HepG2 (cell line): ENCODE results near the gene TCFL5. TPM values are rescaled to one million over a fixed set of nuclear protein-coding genes. Genes with fewer than 3 reads are reported as not detected.

Source experiments
- ARNT ChIP-seq: fragments of 450-650 bp; IDR thresholded peaks from 2 replicates; pipeline ENCODE4 v1.6.1; 2017
- FOSL2 ChIP-seq: sonication (generic); formaldehyde crosslinking; IDR thresholded peaks from 2 replicates; pipeline ENCODE4 v1.4.0; 2020; ENCODE audit warnings: missing genetic modification reagents
- HMG20A ChIP-seq: IDR thresholded peaks from 2 replicates; pipeline ENCODE4 v1.6.1; 2016; ENCODE audit warnings: borderline replicate concordance
- KDM3A ChIP-seq: IDR thresholded peaks from 2 replicates; pipeline ENCODE4 v1.6.1; 2018; ENCODE audit warnings: low read depth, missing compliant biosample characterization
- MAZ ChIP-seq, 2 experiments: sonication (generic) in 1 of 2; formaldehyde crosslinking in 1 of 2; IDR thresholded peaks; 2 replicates each; pipeline versions ENCODE4 v1.5.0 to v1.6.1; 2012 to 2020; ENCODE audit warnings: low read depth in 2 of 2, mild to moderate bottlenecking in 2 of 2, borderline replicate concordance in 1 of 2, improper control_type of control experiment in 1 of 2, low read length in 1 of 2, missing genetic modification reagents in 1 of 2, moderate library complexity in 1 of 2
- NBN ChIP-seq: fragments of 450-650 bp; conservative IDR thresholded peaks from 2 replicates; pipeline ENCODE4 v1.6.1; 2017
- NR3C1 ChIP-seq: sonication (generic); formaldehyde crosslinking; IDR thresholded peaks from 2 replicates; pipeline ENCODE4 v1.4.0; 2020; ENCODE audit warnings: missing genetic modification reagents
- NRL ChIP-seq: sonication (generic); formaldehyde crosslinking; IDR thresholded peaks from 2 replicates; pipeline ENCODE4 v1.5.0; 2020; ENCODE audit warnings: missing genetic modification reagents, mild to moderate bottlenecking, moderate library complexity, borderline replicate concordance
- POGZ ChIP-seq: sonication (generic); formaldehyde crosslinking; IDR thresholded peaks from 2 replicates; pipeline ENCODE4 v1.4.0; 2020; ENCODE audit warnings: mild to moderate bottlenecking, missing genetic modification reagents
- RAD21 ChIP-seq: fragments of 450-650 bp; formaldehyde crosslinking; IDR thresholded peaks from 2 replicates; pipeline ENCODE4 v1.5.0; 2020; ENCODE audit warnings: mild to moderate bottlenecking
- SNAPC2 ChIP-seq: sonication (generic); formaldehyde crosslinking; IDR thresholded peaks from 2 replicates; pipeline ENCODE4 v1.8.1; 2022; ENCODE audit warnings: mild to moderate bottlenecking, missing genetic modification reagents
- SPEN ChIP-seq: sonication (generic); formaldehyde crosslinking; IDR thresholded peaks from 2 replicates; pipeline ENCODE4 v1.5.1; 2020; ENCODE audit warnings: low read depth, mild to moderate bottlenecking, missing genetic modification reagents
- SRSF1 ChIP-seq: fragments of 200-400 bp; formaldehyde crosslinking; optimal IDR thresholded peaks from 2 replicates; pipeline ENCODE3; 2017; ENCODE audit warnings: mild to moderate bottlenecking, low read depth, low read length, moderate library complexity
- TP53 ChIP-seq: sonication (generic); formaldehyde crosslinking; conservative IDR thresholded peaks from 2 replicates; pipeline ENCODE4 v1.4.0; 2020; ENCODE audit warnings: missing genetic modification reagents
- ZFP90 ChIP-seq: sonication (generic); formaldehyde crosslinking; IDR thresholded peaks from 2 replicates; pipeline ENCODE4 v1.8.0; 2022; ENCODE audit warnings: missing genetic modification reagents, mild to moderate bottlenecking, inconsistent platforms, borderline replicate concordance
- ZNF670 ChIP-seq: sonication (generic); formaldehyde crosslinking; IDR thresholded peaks from 2 replicates; pipeline ENCODE4 v1.8.0; 2022; ENCODE audit warnings: mild to moderate bottlenecking, missing genetic modification reagents, borderline replicate concordance
- polyA plus RNA-seq, 8 experiments: library from polyadenylated mRNA; depleted of rRNA in 3 of 8; stranded (reverse) in 7 of 8; unstranded in 1 of 8; fragments of >200 nt; fragmentation: Illumina TruSeq in 4 of 8; extraction: Trizol in 4 of 8; gene quantifications; 2 replicates each; pipeline versions ENCODE4 v1.2.1 to v1.2.3, GENCODE V29; 2011 to 2016; ENCODE audit warnings: low read depth in 4 of 8, missing spikeins in 1 of 8, mixed read lengths in 1 of 8; ENCODE audit not compliant: insufficient read depth in 1 of 8
- total RNA-seq, 5 experiments: library from RNA; depleted of rRNA; stranded (reverse); fragments of >200 nt; fragmentation: Illumina TruSeq; extraction: Trizol; gene quantifications; 2 replicates each; pipeline ENCODE4 v1.2.3, GENCODE V29; 2016; ENCODE audit warnings: low read depth in 1 of 5
- TF ChIP-seq, protein P1 (sequence below): sonication (generic); formaldehyde crosslinking; IDR thresholded peaks from 2 replicates; pipeline ENCODE4 v1.4.0; 2020; ENCODE audit warnings: missing genetic modification reagents
- TF ChIP-seq, protein P2 (sequence below): sonication (generic); formaldehyde crosslinking; IDR thresholded peaks from 2 replicates; pipeline ENCODE4 v1.8.1; 2023; ENCODE audit warnings: mild to moderate bottlenecking, inconsistent platforms, moderate library complexity, missing genetic modification reagents, borderline replicate concordance
- TF ChIP-seq, protein P3 (sequence below): sonication (generic); formaldehyde crosslinking; conservative IDR thresholded peaks from 2 replicates; pipeline ENCODE4 v1.8.0; 2022; ENCODE audit warnings: mild to moderate bottlenecking, moderate library complexity, missing genetic modification reagents
- TF ChIP-seq, protein P4 (sequence below): sonication (generic); formaldehyde crosslinking; IDR thresholded peaks from 2 replicates; pipeline ENCODE4 v1.4.0; 2020; ENCODE audit warnings: missing genetic modification reagents

The TCFL5 gene
- total and polyA plus RNA-seq, 2 of the 13 experiments (the other 11 are each of a cell fraction or from before 2014, with no cell fraction given), result 14.8 to 20.0 TPM

DNA sequence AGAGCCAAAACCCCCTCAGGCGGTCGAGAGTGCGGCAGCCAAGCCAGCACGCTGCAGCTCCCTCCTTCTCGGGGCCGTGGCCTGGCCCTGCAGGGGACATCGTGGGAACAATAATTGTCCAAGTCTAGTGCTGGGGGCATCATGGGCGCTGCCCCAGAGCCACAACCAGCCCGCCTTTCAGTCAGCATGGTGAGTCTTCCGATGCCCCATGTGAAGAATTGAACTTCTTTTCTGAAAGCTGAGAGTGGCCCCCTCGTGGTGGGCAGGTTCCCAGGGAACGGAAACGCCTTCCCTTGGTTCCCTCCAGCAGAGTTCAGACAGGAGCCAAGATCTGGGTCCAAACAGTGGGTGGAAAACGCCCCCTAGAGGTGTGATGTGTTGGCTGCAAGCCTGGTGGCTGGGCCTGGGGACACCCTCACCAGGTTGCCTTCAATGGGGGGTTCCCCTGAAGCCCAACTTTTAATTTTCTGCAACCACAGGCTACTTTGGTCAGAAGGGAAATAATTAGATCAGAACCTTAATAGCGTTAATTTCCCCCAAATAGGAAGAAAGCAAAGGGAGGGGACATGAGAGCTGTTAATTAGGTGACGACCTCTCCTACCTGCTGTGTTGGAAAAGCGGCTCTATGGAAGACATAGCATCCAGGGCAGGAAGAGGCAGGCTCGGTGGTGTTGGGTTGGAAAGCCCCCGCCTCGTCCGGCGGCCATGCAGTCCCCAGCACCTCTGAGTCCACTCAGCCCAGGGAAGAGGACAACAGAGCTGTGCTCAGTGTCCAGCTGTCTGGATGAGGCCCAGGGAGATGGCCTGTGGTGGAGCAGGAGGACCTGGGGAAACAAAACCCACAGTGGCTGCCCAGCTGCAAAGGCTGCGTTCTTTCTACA is 70.1 kb downstream of the TCFL5 start (continued):
- TF ChIP-seq, protein P1, sequence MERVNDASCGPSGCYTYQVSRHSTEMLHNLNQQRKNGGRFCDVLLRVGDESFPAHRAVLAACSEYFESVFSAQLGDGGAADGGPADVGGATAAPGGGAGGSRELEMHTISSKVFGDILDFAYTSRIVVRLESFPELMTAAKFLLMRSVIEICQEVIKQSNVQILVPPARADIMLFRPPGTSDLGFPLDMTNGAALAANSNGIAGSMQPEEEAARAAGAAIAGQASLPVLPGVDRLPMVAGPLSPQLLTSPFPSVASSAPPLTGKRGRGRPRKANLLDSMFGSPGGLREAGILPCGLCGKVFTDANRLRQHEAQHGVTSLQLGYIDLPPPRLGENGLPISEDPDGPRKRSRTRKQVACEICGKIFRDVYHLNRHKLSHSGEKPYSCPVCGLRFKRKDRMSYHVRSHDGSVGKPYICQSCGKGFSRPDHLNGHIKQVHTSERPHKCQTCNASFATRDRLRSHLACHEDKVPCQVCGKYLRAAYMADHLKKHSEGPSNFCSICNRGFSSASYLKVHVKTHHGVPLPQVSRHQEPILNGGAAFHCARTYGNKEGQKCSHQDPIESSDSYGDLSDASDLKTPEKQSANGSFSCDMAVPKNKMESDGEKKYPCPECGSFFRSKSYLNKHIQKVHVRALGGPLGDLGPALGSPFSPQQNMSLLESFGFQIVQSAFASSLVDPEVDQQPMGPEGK (CRISPR knock-in tag), result peak; percentile 90
- TF ChIP-seq SPEN (CRISPR knock-in tag) (peak; percentile 68; the same call in 1 of the 2 replicates), NBN (no peak), SRSF1 (no peak), SNAPC2 (no peak), ZNF670 (CRISPR knock-in tag) (0 out of 2 replicates have a peak, but pooled peaks have one; percentile 23), NRL (CRISPR knock-in tag) (peak; percentile 68), MAZ (IDR thresholded peaks at IDR 0.05; ENCODE audit: borderline replicate concordance, low read depth, low read length) (peak; percentile 83), MAZ (CRISPR knock-in tag; IDR thresholded peaks at IDR 0.05; ENCODE audit: low read depth) (peak; percentile 65), HMG20A (CRISPR knock-in tag) (no peak), ZFP90 (CRISPR knock-in tag) (peak; percentile 57; the same call in 1 of the 2 replicates), KDM3A (peak; percentile 94), ARNT (no peak), FOSL2 (CRISPR knock-in tag) (peak; percentile 73), RAD21 (CRISPR knock-in tag) (peak; percentile 99), NR3C1 (CRISPR knock-in tag) (no peak), POGZ (CRISPR knock-in tag) (peak; percentile 24; the same call in 1 of the 2 replicates), TP53 (CRISPR knock-in tag) (no peak)
- TF ChIP-seq, protein P2, sequence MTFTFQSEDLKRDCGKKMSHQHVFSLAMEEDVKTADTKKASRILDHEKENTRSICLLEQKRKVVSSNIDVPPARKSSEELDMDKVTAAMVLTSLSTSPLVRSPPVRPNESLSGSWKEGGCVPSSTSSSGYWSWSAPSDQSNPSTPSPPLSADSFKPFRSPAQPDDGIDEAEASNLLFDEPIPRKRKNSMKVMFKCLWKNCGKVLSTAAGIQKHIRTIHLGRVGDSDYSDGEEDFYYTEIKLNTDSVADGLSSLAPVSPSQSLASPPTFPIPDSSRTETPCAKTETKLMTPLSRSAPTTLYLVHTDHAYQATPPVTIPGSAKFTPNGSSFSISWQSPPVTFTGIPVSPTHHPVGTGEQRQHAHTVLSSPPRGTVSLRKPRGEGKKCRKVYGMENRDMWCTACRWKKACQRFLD (CRISPR knock-in tag), result no peak; the same call in 1 of the 2 replicates
- TF ChIP-seq, protein P3, sequence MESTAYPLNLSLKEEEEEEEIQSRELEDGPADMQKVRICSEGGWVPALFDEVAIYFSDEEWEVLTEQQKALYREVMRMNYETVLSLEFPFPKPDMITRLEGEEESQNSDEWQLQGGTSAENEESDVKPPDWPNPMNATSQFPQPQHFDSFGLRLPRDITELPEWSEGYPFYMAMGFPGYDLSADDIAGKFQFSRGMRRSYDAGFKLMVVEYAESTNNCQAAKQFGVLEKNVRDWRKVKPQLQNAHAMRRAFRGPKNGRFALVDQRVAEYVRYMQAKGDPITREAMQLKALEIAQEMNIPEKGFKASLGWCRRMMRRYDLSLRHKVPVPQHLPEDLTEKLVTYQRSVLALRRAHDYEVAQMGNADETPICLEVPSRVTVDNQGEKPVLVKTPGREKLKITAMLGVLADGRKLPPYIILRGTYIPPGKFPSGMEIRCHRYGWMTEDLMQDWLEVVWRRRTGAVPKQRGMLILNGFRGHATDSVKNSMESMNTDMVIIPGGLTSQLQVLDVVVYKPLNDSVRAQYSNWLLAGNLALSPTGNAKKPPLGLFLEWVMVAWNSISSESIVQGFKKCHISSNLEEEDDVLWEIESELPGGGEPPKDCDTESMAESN, result 0 out of 2 replicates have a peak, but pooled peaks have one; percentile 43
- TF ChIP-seq, protein P4, sequence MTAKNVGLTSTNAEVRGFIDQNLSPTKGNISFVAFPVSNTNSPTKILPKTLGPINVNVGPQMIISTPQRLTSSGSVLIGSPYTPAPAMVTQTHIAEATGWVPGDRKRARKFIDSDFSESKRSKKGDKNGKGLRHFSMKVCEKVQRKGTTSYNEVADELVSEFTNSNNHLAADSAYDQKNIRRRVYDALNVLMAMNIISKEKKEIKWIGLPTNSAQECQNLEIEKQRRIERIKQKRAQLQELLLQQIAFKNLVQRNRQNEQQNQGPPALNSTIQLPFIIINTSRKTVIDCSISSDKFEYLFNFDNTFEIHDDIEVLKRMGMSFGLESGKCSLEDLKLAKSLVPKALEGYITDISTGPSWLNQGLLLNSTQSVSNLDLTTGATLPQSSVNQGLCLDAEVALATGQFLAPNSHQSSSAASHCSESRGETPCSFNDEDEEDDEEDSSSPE, result peak; percentile 69
